Measurements from ENCODE around the gene HECW1. TPM values are rescaled to one million over a fixed set of nuclear protein-coding genes. Genes with fewer than 3 reads are reported as not detected.

Gene HECW1
- total RNA-seq, 2 experiments from 2014 or later, result not detected

- H3K4me1 Mint-ChIP-seq (ENCODE audit: low read depth), result no peaks in the 10 kb centered on the region
- no peaks in the 10 kb centered on the region for H3K9me3 Mint-ChIP-seq
- no peak for TF ChIP-seq CTCF (IDR thresholded peaks at IDR 0.05)
- POLR2A ChIA-PET, result no interaction called here
- H3K36me3 Mint-ChIP-seq (ENCODE audit: low read depth), result no peaks in the 10 kb centered on the region
- CTCF ChIA-PET, result no interaction called here
- DNase-seq (no peak), ATAC-seq (no peak)
- H3K27ac Mint-ChIP-seq, result no peak overlapping the region
- H3K4me3 Mint-ChIP-seq, result no peak overlapping the region
- H3K27me3 Mint-ChIP-seq, result peaks cover 15% of the 10 kb centered on the region
- intact Hi-C loops (cut with micrococcal nuclease), result no loop called here
Observed at GRCh38 chr7:43139137-43139536, 26.7 kb downstream of the HECW1 start.

GRCh38 chr7:43140186-43140585 is 27.7 kb downstream of the HECW1 start:
- ChIA-PET CTCF (no interaction called here), POLR2A (no interaction called here)
- Mint-ChIP-seq H3K4me1 (ENCODE audit: low read depth) (no peaks in the 10 kb centered on the region), H3K27me3 (peaks cover 18% of the 10 kb centered on the region), H3K36me3 (ENCODE audit: low read depth) (no peaks in the 10 kb centered on the region), H3K4me3 (no peak overlapping the region), H3K9me3 (no peaks in the 10 kb centered on the region), H3K27ac (no peak overlapping the region)
- DNase-seq (no peak), ATAC-seq (no peak)
- TF ChIP-seq CTCF (IDR thresholded peaks at IDR 0.05), result no peak
- intact Hi-C loops (cut with micrococcal nuclease), result no loop called here

- ATAC-seq, result no peak
- Mint-ChIP-seq H3K36me3 (ENCODE audit: low read depth) (no peaks in the 10 kb centered on the region), H3K4me1 (ENCODE audit: low read depth) (no peaks in the 10 kb centered on the region), H3K27ac (no peak overlapping the region), H3K4me3 (no peak overlapping the region), H3K27me3 (peaks cover 17% of the 10 kb centered on the region), H3K9me3 (no peaks in the 10 kb centered on the region)
- intact Hi-C loops (cut with micrococcal nuclease), result no loop called here
- POLR2A ChIA-PET, result no interaction called here
- DNase-seq, result no peak
- CTCF ChIA-PET, result no interaction called here
- no peak for TF ChIP-seq CTCF (IDR thresholded peaks at IDR 0.05)
Observed at GRCh38 chr7:43141091-43141490, 28.6 kb downstream of the HECW1 start.

- no peak for ATAC-seq
- H3K4me1 Mint-ChIP-seq (ENCODE audit: low read depth), result no peaks in the 10 kb centered on the region
- H3K27ac Mint-ChIP-seq, result no peak overlapping the region
- intact Hi-C loops (cut with micrococcal nuclease), result no loop called here
- TF ChIP-seq CTCF (IDR thresholded peaks at IDR 0.05), result no peak
- H3K27me3 Mint-ChIP-seq, result peaks cover 17% of the 10 kb centered on the region
- H3K9me3 Mint-ChIP-seq, result no peaks in the 10 kb centered on the region
- ChIA-PET POLR2A (no interaction called here), CTCF (interaction anchor here (1.4 kb wide), 1 partner anchor 72 kb away, joined by 3 read pairs; no protein-coding TSS in a partner anchor)
- no peak overlapping the region for H3K4me3 Mint-ChIP-seq
- no peak for DNase-seq
- H3K36me3 Mint-ChIP-seq (ENCODE audit: low read depth), result no peaks in the 10 kb centered on the region
Observed at GRCh38 chr7:43142703-43143102, 30.3 kb downstream of the HECW1 start.

GRCh38 chr7:43143918-43144589 is 31.6 kb downstream of the HECW1 start:
- ATAC-seq, result no peak
- intact Hi-C loops (cut with micrococcal nuclease), result no loop called here
- Mint-ChIP-seq H3K36me3 (ENCODE audit: low read depth) (no peaks in the 10 kb centered on the region), H3K27me3 (peaks cover 15% of the 10 kb centered on the region), H3K27ac (no peak overlapping the region), H3K4me3 (no peak overlapping the region), H3K9me3 (no peaks in the 10 kb centered on the region), H3K4me1 (ENCODE audit: low read depth) (no peaks in the 10 kb centered on the region)
- DNase-seq, result no peak
- no peak for TF ChIP-seq CTCF (IDR thresholded peaks at IDR 0.05)
- CTCF ChIA-PET, result no interaction called here
- POLR2A ChIA-PET, result no interaction called here

Measured in activated CD8-positive, alpha-beta T cell treated with anti-CD3 and anti-CD28 coated beads for 36 hours (primary cell).